ENCODE results near the gene DDRGK1. TPM values are rescaled to one million over a fixed set of nuclear protein-coding genes. Genes with fewer than 3 reads are reported as not detected.

Gene DDRGK1
- total RNA-seq, 1 donor from 2014 or later: 108 TPM

GRCh38 chr20:3231889-3232588 is 27.6 kb upstream of the DDRGK1 start:
- no peaks in the 10 kb centered on the region for H3K36me3 ChIP-seq (ENCODE audit: control insufficient read depth, insufficient read depth, low read length)
- DNase-seq (ENCODE audit: low read depth): no peak
- TF ChIP-seq, protein P1, sequence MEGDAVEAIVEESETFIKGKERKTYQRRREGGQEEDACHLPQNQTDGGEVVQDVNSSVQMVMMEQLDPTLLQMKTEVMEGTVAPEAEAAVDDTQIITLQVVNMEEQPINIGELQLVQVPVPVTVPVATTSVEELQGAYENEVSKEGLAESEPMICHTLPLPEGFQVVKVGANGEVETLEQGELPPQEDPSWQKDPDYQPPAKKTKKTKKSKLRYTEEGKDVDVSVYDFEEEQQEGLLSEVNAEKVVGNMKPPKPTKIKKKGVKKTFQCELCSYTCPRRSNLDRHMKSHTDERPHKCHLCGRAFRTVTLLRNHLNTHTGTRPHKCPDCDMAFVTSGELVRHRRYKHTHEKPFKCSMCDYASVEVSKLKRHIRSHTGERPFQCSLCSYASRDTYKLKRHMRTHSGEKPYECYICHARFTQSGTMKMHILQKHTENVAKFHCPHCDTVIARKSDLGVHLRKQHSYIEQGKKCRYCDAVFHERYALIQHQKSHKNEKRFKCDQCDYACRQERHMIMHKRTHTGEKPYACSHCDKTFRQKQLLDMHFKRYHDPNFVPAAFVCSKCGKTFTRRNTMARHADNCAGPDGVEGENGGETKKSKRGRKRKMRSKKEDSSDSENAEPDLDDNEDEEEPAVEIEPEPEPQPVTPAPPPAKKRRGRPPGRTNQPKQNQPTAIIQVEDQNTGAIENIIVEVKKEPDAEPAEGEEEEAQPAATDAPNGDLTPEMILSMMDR (IDR thresholded peaks at IDR 0.05; ENCODE audit: insufficient read depth, low read length, poor library complexity, severe bottlenecking): no peak
- no peak overlapping the region for H3K4me3 ChIP-seq (ENCODE audit: low read depth, low read length)
- H3K27me3 ChIP-seq (ENCODE audit: control insufficient read depth, insufficient read depth, low read length): no peaks in the 10 kb centered on the region

DNA sequence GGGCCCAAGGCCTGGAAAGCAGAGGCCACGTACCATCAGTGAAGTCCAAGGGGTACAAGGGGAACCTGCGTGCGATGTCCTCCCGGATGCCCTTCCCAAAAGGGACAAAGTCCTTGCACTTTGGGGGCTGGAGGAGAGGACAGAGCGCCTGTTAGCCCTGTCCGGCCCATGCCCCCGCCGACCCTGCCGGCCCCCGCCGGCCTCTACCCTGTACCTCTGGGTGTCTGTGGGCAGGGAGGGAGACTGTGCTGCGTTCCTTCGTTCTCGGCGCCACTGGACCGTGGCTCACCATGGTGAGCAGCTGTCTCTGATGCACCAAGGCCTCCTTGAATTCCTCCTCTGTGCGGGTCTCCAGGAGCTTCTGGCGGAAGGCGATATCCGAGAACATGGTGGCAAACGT is 26.6 kb upstream of the DDRGK1 start:
- H3K4me3 ChIP-seq (ENCODE audit: low read depth, low read length): no peak overlapping the region
- DNase-seq (ENCODE audit: low read depth): no peak
- no peaks in the 10 kb centered on the region for H3K27me3 ChIP-seq (ENCODE audit: control insufficient read depth, insufficient read depth, low read length)
- TF ChIP-seq, protein P1 (IDR thresholded peaks at IDR 0.05; ENCODE audit: insufficient read depth, low read length, poor library complexity, severe bottlenecking): no peak
- no peaks in the 10 kb centered on the region for H3K36me3 ChIP-seq (ENCODE audit: control insufficient read depth, insufficient read depth, low read length)

- Histone ChIP-seq H3K36me3 (ENCODE audit: control insufficient read depth, insufficient read depth, low read length) (no peaks in the 10 kb centered on the region), H3K27me3 (ENCODE audit: control insufficient read depth, insufficient read depth, low read length) (no peaks in the 10 kb centered on the region), H3K4me3 (ENCODE audit: low read depth, low read length) (no peak overlapping the region)
- DNase-seq (ENCODE audit: low read depth): no peak
- TF ChIP-seq, protein P1 (IDR thresholded peaks at IDR 0.05; ENCODE audit: insufficient read depth, low read length, poor library complexity, severe bottlenecking): no peak
These were observed 25.3 kb upstream of the DDRGK1 start for GRCh38 chr20:3229798-3230197.

GRCh38 chr20:3229158-3229557 is 24.7 kb upstream of the DDRGK1 start:
- H3K36me3 ChIP-seq (ENCODE audit: control insufficient read depth, insufficient read depth, low read length): no peaks in the 10 kb centered on the region
- DNase-seq (ENCODE audit: low read depth): no peak
- TF ChIP-seq, protein P1 (IDR thresholded peaks at IDR 0.05; ENCODE audit: insufficient read depth, low read length, poor library complexity, severe bottlenecking): no peak
- no peaks in the 10 kb centered on the region for H3K27me3 ChIP-seq (ENCODE audit: control insufficient read depth, insufficient read depth, low read length)
- H3K4me3 ChIP-seq (ENCODE audit: low read depth, low read length): no peak overlapping the region

- Histone ChIP-seq H3K36me3 (ENCODE audit: control insufficient read depth, insufficient read depth, low read length) (no peaks in the 10 kb centered on the region), H3K4me3 (ENCODE audit: low read depth, low read length) (no peak overlapping the region), H3K27me3 (ENCODE audit: control insufficient read depth, insufficient read depth, low read length) (no peaks in the 10 kb centered on the region)
- TF ChIP-seq, protein P1 (IDR thresholded peaks at IDR 0.05; ENCODE audit: insufficient read depth, low read length, poor library complexity, severe bottlenecking): no peak
- DNase-seq (ENCODE audit: low read depth): no peak
These were observed 24.2 kb upstream of the DDRGK1 start for GRCh38 chr20:3228750-3229032.
